HepG2 (cell line): ENCODE results near the gene MARCHF11. TPM values are rescaled to one million over a fixed set of nuclear protein-coding genes. Genes with fewer than 3 reads are reported as not detected.

ENCODE experiments used
- ATAC-seq: fragments of 200-7000 bp; cut with Tn5 transposase; 3 replicates; pipeline ENCODE4 v1.9.1; 2020; ENCODE audit warnings: mild to moderate bottlenecking, moderate library complexity
- BruUV-seq: library from RNA; stranded (reverse); fragments of 400-500 nt; replicated peaks from 2 replicates; lab custom pipeline; 2021; lab: Mats Ljungman, UMichigan
- CTCF ChIA-PET: fragments of 300-600 bp; formaldehyde crosslinking; extraction: SDS; loops from one replicate; lab custom pipeline; 2021; ENCODE audit warnings: low total read pairs, inconsistent platforms, low intra/inter-chr PET ratio; lab: Yijun Ruan, JAX
- POLR2A ChIA-PET: fragments of 350-600 bp; sonication (Branson Sonifier 250); formaldehyde crosslinking; loops from one replicate; lab custom pipeline; 2020; ENCODE audit warnings: antibody characterized with exemption, inconsistent platforms; lab: Yijun Ruan, JAX
- DNase-seq: peaks from one replicate; pipeline ENCODE4 v3.0.0-alpha.2; 2015; ENCODE audit warnings: low spot score
- FAIRE-seq: peaks from 3 replicates; lab custom pipeline; 2011; peaks lifted over from hg19 to GRCh38; lab: Jason Lieb, UNC
- H2AFZ ChIP-seq: one replicate; pipeline ENCODE4 v1.6.1; 2011; ENCODE audit warnings: low read length, inconsistent platforms
- H3K27ac ChIP-seq: fragments of 300-600 bp; 3 replicates; pipeline ENCODE4 v1.8.0; 2011; ENCODE audit warnings: mixed run types, mild to moderate bottlenecking, mixed read lengths, low read length, inconsistent platforms; ENCODE audit not compliant: insufficient read depth; ENCODE audit errors: extremely low read length
- H3K27me3 ChIP-seq, 2 experiments: fragments of 200-600 bp in 1 of 2; 2 replicates in 1 of 2; 3 replicates in 1 of 2; pipeline versions ENCODE4 v1.6.0 to v1.8.0; 2011; ENCODE audit warnings: low read length in 2 of 2, mild to moderate bottlenecking in 2 of 2, moderate library complexity in 2 of 2, inconsistent platforms in 1 of 2; ENCODE audit not compliant: insufficient read depth in 2 of 2, control insufficient read depth in 1 of 2
- H3K36me3 ChIP-seq, 2 experiments: fragments of 200-600 bp in 1 of 2; replicated peaks in 1 of 2; 2 replicates in 1 of 2; 3 replicates in 1 of 2; pipeline versions ENCODE4 v1.5.1 to v1.8.0; 2011; ENCODE audit warnings: low read length in 2 of 2, inconsistent platforms in 1 of 2; ENCODE audit not compliant: insufficient read depth in 2 of 2, control insufficient read depth in 1 of 2
- H3K4me1 ChIP-seq: 2 replicates; pipeline ENCODE4 v1.5.1; 2012; ENCODE audit warnings: low read length, inconsistent platforms; ENCODE audit not compliant: insufficient read depth
- H3K4me2 ChIP-seq: 2 replicates; pipeline ENCODE4 v1.6.0; 2011; ENCODE audit warnings: low read depth, low read length, inconsistent platforms
- H3K4me3 ChIP-seq, 3 experiments: fragments of 200-600 bp in 1 of 3; sonication (generic), shearing (Covaris generic) in 1 of 3; replicated peaks in 1 of 3; 2 replicates each; pipeline ENCODE4 v1.5.1; 2011 to 2016; ENCODE audit warnings: low read length in 3 of 3, inconsistent platforms in 2 of 3, low read depth in 2 of 3, mild to moderate bottlenecking in 2 of 3, control low read depth in 1 of 3, mixed read lengths in 1 of 3; ENCODE audit not compliant: insufficient read depth in 1 of 3
- H3K79me2 ChIP-seq: one replicate; pipeline ENCODE4 v1.6.1; 2011; ENCODE audit warnings: low read length, inconsistent platforms; ENCODE audit not compliant: insufficient read depth
- H3K9ac ChIP-seq: 2 replicates; pipeline ENCODE4 v1.6.0; 2011; ENCODE audit warnings: mild to moderate bottlenecking, low read depth, low read length, inconsistent platforms; ENCODE audit not compliant: insufficient read depth
- H3K9me3 ChIP-seq: 2 replicates; pipeline ENCODE4 v1.5.1; 2012; ENCODE audit warnings: mild to moderate bottlenecking, low read length
- H4K20me1 ChIP-seq: 2 replicates; pipeline ENCODE4 v1.6.0; 2011; ENCODE audit warnings: inconsistent platforms, mild to moderate bottlenecking, low read length, moderate library complexity; ENCODE audit not compliant: insufficient read depth
- E2F2 ChIP-seq: sonication (generic); formaldehyde crosslinking; IDR thresholded peaks from 2 replicates; pipeline ENCODE4 v1.4.0; 2020; ENCODE audit warnings: missing genetic modification reagents, borderline replicate concordance
- MEIS2 ChIP-seq: sonication (generic); formaldehyde crosslinking; IDR thresholded peaks from 2 replicates; pipeline ENCODE4 v1.9.0; 2021; ENCODE audit warnings: mild to moderate bottlenecking, missing genetic modification reagents
- MIXL1 ChIP-seq: IDR thresholded peaks from 2 replicates; pipeline ENCODE4 v1.6.1; 2016
- MYPOP ChIP-seq: sonication (generic); formaldehyde crosslinking; IDR thresholded peaks from 2 replicates; pipeline ENCODE4 v1.8.1; 2023; ENCODE audit warnings: mild to moderate bottlenecking, moderate library complexity, missing genetic modification reagents
- ZKSCAN5 ChIP-seq: sonication (generic); formaldehyde crosslinking; IDR thresholded peaks from 2 replicates; pipeline ENCODE4 v1.5.1; 2020; ENCODE audit warnings: mild to moderate bottlenecking, missing genetic modification reagents
- ZNF292 ChIP-seq: sonication (generic); formaldehyde crosslinking; IDR thresholded peaks from 2 replicates; pipeline ENCODE4 v1.8.1; 2022; ENCODE audit warnings: mild to moderate bottlenecking, low read depth, missing genetic modification reagents, borderline replicate concordance
- ZSCAN29 ChIP-seq: sonication (generic); formaldehyde crosslinking; conservative IDR thresholded peaks from 2 replicates; pipeline ENCODE4 v1.4.0; 2020; ENCODE audit warnings: mild to moderate bottlenecking, missing genetic modification reagents
- WGBS: methylation state at CpG from one replicate; pipeline ENCODE4 v1.1.6; 2017; ENCODE audit warnings: low lambda C conversion rate; 5-methylcytosine and 5-hydroxymethylcytosine counted together
- in situ Hi-C: cut with HindIII; loops from 2 replicates; pipeline ENCODE4 v1.10.0; 2017; ENCODE audit warnings: low pct_unique_long_range_greater_than_20kb; ENCODE audit not compliant: extremely low pct_ligation_motif_present
- intact Hi-C: fragments of 100-400 bp; cut with micrococcal nuclease; formaldehyde crosslinking; loops from one replicate; pipeline ENCODE4 v1.10.0; 2022; ENCODE audit not compliant: unreplicated experiment
- polyA plus RNA-seq, 8 experiments: library from polyadenylated mRNA; depleted of rRNA in 3 of 8; stranded (reverse) in 7 of 8; unstranded in 1 of 8; fragments of >200 nt; fragmentation: Illumina TruSeq in 4 of 8; extraction: Trizol in 4 of 8; gene quantifications; 2 replicates each; pipeline versions ENCODE4 v1.2.1 to v1.2.3, GENCODE V29; 2011 to 2016; ENCODE audit warnings: low read depth in 4 of 8, missing spikeins in 1 of 8, mixed read lengths in 1 of 8; ENCODE audit not compliant: insufficient read depth in 1 of 8
- total RNA-seq, 5 experiments: library from RNA; depleted of rRNA; stranded (reverse); fragments of >200 nt; fragmentation: Illumina TruSeq; extraction: Trizol; gene quantifications; 2 replicates each; pipeline ENCODE4 v1.2.3, GENCODE V29; 2016; ENCODE audit warnings: low read depth in 1 of 5
- TF ChIP-seq, protein P1 (sequence below): sonication (generic); formaldehyde crosslinking; conservative IDR thresholded peaks from 2 replicates; pipeline ENCODE4 v1.8.1; 2023; ENCODE audit warnings: missing genetic modification reagents
- TF ChIP-seq, protein P2 (sequence below): sonication (generic); formaldehyde crosslinking; conservative IDR thresholded peaks from 2 replicates; pipeline ENCODE4 v1.5.0; 2020; ENCODE audit warnings: missing genetic modification reagents

The MARCHF11 gene
- total and polyA plus RNA-seq, 2 of the 13 experiments (the other 11 are each of a cell fraction or from before 2014, with no cell fraction given): not detected

- Histone ChIP-seq H3K79me2 (no peaks in the 10 kb centered on the region), H3K4me3 (no peak overlapping the region), H3K9me3 (no peaks in the 10 kb centered on the region), H3K9ac (no peak overlapping the region), H3K4me1 (no peaks in the 10 kb centered on the region), H4K20me1 (no peaks in the 10 kb centered on the region), H3K36me3 (no peaks in the 10 kb centered on the region), H3K4me2 (no peak overlapping the region), H3K27ac (no peak overlapping the region), H3K27me3 (no peaks in the 10 kb centered on the region; a peak in 1 of 5 replicates), H2AFZ (no peak overlapping the region)
- intact Hi-C loops: no loop called here
- TF ChIP-seq MIXL1 (CRISPR knock-in tag) (no peak), E2F2 (CRISPR knock-in tag) (no peak), MEIS2 (CRISPR knock-in tag) (no peak), ZNF292 (CRISPR knock-in tag) (no peak), ZKSCAN5 (no peak), ZSCAN29 (CRISPR knock-in tag) (no peak), MYPOP (no peak)
- TF ChIP-seq, protein P1, sequence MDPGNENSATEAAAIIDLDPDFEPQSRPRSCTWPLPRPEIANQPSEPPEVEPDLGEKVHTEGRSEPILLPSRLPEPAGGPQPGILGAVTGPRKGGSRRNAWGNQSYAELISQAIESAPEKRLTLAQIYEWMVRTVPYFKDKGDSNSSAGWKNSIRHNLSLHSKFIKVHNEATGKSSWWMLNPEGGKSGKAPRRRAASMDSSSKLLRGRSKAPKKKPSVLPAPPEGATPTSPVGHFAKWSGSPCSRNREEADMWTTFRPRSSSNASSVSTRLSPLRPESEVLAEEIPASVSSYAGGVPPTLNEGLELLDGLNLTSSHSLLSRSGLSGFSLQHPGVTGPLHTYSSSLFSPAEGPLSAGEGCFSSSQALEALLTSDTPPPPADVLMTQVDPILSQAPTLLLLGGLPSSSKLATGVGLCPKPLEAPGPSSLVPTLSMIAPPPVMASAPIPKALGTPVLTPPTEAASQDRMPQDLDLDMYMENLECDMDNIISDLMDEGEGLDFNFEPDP (CRISPR knock-in tag): no peak
- TF ChIP-seq, protein P2, sequence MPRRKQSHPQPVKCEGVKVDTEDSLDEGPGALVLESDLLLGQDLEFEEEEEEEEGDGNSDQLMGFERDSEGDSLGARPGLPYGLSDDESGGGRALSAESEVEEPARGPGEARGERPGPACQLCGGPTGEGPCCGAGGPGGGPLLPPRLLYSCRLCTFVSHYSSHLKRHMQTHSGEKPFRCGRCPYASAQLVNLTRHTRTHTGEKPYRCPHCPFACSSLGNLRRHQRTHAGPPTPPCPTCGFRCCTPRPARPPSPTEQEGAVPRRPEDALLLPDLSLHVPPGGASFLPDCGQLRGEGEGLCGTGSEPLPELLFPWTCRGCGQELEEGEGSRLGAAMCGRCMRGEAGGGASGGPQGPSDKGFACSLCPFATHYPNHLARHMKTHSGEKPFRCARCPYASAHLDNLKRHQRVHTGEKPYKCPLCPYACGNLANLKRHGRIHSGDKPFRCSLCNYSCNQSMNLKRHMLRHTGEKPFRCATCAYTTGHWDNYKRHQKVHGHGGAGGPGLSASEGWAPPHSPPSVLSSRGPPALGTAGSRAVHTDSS (CRISPR knock-in tag): no peak
- CTCF ChIA-PET: no interaction called here
- BruUV-seq: no TSS peak
- FAIRE-seq: no peak
- no peak for ATAC-seq
- no peak for DNase-seq
- POLR2A ChIA-PET: no interaction called here
- in situ Hi-C loops: no loop called here
- WGBS: 20% methylated on average over 7 of the region's 7 CpGs
Observed at GRCh38 chr5:16067415-16067814, 112.2 kb downstream of the MARCHF11 start.
